ENCODE results near the gene STX16.
A peak's percentile ranks its signal among the peaks of the same experiment; 100 is the strongest.

STX16 gene

DNA sequence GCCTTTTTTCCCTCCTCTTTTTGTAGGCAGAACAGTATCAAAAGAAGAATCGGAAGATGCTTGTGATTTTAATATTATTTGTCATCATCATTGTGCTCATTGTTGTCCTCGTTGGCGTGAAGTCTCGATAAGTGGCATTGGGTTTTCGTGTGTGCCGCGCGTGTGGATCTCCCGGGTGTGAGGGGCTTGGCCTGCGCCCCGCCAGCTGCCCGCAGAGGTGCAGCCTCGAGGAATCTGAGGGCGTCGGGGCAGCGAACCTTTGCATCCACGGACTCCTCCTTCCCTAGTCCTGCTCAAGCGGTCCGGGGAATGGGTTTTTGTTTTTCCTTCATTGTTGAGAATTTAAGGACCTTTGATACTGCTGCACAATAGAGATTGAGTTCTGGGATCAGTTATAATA, 25.1 kb downstream of the STX16 start:
- DNase-seq (ENCODE audit: low spot score) = no peak

DNA sequence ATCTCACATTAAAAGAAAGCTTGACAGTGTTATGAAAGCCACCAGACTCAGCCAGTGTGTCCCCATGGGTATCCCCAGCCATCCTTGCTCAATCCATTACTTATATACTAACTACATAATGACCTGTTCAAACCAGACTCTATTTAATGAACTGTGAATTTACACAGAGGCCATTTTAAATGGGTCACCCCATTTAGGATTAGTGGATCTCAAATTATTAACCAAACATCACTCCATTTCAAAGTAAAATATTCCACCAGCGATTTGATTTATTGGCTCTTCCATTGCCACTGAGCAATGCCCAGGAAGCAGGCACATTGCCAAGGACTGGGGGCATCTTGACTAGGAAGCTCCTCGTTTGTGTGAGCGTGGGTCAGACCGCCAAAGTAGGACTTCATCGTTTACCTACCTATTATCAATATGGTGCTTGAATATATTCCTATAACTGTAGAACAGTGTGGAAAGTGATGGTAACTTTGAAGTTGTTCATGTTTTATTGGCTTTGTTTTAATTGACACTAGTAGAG, 26.1 kb downstream of the STX16 start:
- no peak for DNase-seq (ENCODE audit: low spot score)

DNA sequence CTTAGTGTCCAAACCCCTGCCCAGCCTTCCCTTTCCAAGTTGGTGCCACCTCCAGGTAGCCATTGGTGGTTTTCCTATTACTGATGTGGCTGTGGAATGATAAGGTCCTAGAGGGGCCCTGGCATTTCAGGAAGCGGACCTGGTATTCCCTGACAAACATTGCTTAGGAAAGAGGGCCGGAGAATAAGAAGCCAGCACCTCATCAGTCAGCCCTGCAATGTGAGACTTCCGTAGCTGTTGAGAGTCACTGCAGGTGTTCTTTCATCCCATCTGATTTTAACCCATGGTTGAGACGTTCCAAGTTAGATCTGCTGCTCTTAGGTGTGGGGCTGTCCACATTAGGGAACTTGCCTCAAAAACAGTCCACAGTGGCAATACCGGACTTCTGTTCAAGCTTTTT, 26.7 kb downstream of the STX16 start:
- DNase-seq (ENCODE audit: low spot score) = no peak

DNA sequence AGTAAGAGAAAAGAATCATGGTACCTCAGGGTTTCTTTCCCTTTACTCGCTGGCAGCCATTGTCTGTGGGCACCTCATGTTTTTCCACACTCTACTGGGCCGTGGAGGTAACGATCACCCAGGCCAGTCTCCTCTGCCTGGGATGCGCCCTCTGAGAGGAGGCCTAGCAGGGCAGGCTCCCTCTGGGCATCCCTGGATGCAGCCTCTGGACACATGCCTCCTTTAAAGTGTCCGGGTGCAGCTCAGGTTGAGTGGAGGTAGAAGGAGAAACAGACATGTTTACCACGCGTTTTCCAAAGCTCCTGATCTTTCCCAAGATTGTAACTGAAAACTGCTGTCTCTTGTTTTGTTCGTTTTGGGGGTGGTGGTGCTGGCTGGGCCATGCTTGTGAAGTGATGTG, 27.7 kb downstream of the STX16 start:
- DNase-seq (ENCODE audit: low spot score) = no peak

DNA sequence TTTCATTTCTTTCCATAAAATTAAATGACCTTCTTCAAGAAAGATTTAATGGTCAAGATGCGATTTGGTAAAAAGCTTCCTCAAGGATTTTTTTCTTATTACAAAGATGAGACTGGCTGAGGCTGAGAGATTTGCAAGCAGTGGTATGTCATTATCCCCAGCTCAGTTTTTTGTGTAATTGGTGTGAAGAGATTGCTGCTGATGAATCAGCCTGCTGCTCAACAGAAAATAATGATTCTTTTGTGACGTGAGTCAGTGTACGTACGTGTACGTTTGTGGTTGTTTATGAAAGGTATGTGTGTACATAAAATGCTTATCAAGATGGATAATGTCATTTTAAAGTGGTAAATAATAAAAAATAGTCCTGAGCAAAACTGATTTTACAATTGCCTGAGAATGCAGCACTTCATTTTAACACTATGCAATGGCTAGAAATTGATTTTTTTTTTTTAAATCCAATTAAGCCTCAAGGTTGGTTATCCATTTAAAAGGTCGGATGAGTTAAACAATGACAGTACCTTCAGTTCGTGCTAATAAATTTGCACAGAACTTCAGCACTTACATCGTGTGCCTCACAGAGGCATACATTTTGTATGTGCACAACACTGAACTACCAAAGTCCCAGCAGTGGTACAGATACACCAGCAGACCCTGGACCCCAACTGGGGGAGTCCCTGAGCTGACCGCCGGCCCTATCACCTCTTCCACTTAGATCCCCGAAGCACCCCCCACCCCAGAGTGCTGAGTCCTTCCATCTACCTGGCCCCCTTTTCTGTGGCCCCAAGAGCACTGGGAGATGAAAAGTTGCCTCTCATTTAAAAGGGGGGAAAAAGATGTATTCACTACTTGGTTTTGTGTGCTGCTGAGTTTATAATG, 31.8 kb downstream of the STX16 start:
- DNase-seq (ENCODE audit: low spot score) = no peak

DNA sequence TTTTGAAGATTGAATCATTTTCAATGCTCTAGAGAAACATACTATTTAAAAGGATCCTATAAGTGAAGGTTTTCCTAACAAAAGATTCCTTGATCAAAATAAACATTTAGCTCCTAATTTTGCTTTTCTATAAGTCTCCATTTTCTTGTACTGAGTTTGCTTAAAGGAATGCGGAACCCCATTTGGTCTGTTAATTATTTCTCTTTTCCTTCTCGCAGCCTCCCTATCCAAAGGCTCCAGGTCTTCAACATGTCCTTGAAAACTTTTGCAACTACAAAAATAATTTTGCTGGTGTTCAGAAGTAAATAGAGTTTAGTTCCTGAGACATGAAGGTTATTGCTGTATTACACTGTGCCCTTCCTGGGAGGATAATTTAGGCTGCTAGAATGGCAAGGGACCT, 33.2 kb downstream of the STX16 start:
- DNase-seq (ENCODE audit: low spot score) = no peak

DNA sequence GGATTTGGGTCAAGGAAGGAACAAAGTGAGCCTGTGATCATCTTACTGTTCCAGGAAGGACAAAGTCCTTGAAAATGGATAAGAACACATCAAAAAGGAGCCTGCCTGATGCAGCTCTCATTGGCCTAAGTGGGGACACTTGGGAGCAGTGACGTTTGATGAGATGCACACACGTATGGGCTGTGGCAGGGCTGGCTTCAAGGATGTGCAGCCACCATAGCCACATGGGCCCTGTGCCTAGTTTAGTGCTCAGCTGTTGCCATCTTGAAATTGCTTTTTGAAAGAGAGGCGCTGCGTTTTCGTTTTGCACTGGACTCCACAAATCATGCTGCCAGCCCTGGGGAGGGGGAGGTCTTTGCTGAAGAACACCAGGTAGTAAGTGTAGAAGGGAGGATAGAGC, 34.9 kb downstream of the STX16 start:
- DNase-seq (ENCODE audit: low spot score) = no peak

DNA sequence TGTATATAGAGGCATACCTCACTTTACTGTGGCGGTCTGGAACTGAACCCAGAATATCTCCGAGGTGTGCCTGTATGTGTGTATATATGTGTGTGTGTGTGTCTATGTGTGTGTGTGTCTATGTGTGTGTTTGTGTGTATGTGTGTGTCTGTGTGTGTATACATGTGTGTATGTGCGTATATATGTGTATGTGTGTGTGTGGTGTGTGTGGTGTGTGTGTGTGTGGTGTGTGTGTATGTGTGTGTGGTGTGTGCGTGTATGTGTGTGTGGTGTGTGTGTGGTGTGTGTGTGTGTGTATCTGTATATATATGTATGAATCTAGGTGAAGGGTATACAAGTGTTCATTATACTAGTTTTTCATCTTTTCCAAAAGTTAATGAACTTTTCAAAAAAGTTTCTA, 37.3 kb downstream of the STX16 start:
- DNase-seq (ENCODE audit: low spot score) = no peak

DNA sequence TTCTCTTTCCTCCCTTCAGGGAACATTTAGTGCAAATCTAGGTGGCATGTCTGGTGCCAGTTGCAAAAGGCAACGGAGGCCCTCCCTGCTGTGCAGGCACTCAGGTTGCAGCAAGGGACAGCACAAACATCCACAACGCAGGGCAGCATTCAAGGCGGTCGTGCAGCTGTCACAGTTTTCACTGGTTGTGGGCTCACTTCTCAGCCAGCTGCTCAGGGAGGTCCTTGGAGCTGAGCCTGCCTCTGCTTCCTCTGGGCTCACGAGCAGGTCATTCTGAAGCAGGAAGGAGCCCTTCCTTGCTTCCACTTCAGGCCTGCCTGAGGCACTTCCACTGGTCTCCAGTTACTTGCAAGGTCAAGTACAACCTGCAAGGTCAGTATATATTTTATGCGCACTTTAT, 37.8 kb downstream of the STX16 start:
- DNase-seq (ENCODE audit: low spot score) = no peak

DNA sequence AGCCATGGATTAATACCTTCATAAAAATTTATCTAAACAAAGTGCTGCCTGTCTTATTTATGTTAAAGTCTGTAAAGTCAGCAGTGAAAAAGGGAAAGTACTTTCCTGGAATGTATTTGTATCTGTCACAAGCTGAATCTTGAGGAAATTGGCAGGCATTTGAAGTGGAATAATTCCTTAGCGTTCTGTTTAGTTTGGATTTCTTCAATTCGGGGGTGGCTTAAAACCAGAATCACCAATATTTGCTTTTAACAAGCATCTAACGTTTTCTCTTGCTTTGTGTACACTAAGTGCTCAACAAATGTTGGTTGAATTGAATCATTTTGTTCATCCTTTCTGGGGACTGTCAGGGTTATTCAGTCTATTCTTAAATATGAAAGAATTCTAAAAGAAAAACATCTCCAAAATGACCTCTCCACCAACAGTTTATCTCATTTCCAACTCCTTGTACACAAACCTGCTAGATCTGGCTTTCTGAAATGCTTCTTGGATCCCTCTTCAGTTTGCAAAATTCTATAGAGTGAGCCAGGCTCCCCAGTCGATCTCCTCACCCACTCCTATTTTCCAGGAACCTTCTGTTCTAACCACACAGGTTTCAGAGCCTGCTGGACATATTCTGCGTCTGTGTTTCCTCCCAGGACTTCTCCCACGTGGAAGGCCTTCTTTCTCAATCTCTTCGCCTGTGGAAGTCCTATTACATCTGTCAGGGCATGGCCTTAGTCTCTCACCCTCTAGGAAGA, 39.5 kb downstream of the STX16 start:
- DNase-seq (ENCODE audit: low spot score) = no peak

DNA sequence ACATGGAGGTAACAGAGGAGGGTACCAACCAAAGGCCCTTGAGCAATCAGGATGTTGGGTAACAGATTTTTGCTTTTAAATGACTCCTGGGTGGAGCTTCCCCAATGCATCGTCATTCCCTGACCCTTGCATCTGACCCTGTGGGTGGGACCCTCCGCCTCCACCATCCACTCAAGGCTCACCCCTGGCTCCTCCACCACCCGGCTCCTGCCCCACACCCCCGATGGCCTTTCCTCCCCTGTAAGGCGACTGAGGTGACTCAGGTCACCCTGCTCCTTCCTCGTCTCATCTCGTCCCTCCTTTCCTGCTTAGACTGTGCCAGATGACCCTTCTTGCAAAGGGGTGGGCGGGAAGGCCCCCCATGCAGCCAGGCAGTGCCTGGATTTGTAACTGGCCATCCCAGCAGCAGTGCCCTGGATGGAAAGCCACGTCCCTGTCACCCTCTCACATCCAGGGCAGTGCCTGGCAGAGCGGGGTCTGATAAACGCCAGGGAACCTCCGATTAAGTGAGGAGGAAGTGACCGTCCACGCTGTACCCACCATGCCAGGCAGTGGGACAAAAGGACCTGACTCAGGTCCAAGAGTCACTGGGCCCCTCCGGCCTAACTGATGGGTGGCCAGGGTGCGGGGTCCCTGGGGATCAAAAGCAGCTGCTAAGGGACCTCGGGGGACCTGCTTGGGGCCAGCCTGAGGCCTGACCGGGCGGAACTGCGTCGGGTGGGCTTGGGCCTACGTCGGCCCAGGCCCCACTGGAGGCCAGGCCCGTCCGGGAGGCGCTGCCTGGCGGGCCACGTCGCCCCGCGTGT, 40.9 kb downstream of the STX16 start:
- DNase-seq (ENCODE audit: low spot score) = no peak

DNA sequence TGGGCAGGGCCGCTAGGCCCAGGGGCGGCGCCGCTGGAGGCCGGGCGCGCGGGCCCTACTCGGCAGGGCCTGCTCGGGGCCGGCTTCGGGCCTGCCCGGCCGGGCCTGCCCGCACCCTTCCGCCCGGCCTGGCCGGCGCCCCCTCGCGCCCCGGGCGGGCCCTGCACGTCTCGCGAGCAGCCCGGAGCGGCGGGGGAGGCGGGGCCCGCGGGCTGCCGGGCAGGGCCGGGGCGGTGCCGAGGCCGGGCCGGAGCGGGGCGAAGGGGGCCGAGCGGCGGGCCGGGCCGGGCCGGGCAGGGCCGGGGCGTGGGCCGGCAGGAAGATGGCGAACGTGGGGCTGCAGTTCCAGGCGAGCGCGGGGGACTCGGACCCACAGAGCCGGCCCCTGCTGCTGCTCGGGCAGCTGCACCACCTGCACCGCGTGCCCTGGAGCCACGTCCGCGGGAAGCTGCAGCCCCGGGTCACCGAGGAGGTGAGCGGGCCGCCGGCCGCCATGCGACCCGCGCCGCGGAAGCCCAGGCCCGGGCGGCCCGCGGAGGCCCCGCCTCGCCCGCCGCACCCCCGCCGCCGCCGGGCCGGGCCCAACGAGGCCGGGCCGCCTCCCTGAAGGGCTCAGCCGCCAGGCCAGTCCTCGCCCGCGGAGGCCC, 41.6 kb downstream of the STX16 start, which contains the start of gene NPEPL1:
Gene NPEPL1, plus strand, starts transcription at position 222 of the 647 bp plus-strand sequence. Its CDS starts 101 bp downstream, at position 323.
- DNase-seq (ENCODE audit: low spot score) = peak; percentile 56

DNA sequence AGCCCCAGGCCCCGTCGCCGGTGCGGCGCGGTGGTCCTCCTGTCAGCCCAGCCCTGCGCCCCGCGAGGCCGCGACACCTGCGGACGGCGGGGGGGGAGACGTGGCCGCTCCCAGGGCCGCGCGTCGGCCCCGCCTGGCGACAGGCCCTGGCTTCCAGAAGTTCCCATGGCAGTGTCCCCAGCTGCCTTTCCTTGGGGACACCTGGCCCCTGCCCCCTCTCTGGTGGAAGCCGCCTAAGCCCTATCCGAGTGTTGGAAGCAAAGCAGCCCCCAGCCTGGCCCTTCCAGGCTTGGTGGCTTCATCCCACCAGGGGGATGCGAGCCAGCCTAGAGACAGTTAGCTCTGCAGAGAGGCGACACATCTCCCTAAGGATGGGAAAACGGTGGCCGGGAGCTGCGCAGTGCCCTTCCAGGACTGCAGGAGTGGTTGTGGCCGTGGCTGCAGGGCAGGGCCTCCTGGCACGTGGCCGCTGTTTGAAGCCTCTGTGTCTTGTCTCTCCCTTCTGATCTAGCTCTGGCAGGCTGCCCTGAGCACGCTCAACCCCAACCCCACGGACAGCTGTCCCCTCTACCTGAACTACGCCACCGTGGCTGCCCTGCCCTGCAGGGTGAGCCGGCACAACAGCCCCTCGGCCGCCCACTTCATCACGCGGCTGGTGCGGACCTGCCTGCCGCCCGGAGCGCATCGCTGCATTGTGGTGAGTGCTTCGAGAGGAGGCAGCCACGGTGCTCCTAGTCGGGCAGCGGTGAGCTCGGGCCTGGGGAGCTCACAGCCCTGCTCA, 42.3 kb downstream of the STX16 start:
- DNase-seq (ENCODE audit: low spot score) = no peak

DNA sequence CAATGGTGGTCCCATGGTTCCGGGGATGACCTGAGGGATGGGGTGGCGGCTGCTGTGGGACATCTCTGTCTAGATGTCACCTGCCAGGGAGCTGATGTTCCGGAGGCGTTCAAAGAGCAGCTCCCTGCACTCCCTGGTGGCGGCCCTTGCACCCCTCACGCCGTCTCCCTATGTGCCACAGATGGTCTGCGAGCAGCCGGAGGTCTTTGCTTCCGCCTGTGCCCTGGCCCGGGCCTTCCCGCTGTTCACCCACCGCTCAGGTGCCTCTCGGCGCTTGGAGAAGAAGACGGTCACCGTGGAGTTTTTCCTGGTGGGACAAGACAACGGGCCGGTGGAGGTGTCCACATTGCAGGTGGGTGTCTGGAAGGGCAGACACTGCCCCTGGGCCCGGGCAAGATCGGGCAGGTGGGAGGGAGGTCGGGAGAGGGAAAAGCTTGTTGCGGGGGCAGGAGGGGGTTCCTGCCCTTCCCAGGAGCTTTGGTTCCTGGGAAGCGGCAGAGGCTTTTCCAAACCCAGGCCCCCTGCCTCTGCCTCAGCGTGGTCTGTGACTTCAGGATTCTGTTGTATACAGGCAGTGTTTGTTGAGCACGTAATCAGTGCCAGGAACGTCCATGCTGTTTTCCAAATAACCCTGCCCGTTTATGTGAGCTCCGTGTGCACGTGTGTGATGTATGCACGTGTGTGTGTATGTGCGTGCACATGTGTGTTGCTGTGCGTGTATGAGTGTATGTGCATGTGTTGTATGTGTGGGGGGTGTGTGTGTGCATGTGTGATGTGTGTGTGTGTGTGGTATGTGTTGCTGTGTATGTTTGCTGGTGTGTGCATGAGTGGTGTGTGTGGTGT, 43.4 kb downstream of the STX16 start:
- no peak for DNase-seq (ENCODE audit: low spot score)

DNA sequence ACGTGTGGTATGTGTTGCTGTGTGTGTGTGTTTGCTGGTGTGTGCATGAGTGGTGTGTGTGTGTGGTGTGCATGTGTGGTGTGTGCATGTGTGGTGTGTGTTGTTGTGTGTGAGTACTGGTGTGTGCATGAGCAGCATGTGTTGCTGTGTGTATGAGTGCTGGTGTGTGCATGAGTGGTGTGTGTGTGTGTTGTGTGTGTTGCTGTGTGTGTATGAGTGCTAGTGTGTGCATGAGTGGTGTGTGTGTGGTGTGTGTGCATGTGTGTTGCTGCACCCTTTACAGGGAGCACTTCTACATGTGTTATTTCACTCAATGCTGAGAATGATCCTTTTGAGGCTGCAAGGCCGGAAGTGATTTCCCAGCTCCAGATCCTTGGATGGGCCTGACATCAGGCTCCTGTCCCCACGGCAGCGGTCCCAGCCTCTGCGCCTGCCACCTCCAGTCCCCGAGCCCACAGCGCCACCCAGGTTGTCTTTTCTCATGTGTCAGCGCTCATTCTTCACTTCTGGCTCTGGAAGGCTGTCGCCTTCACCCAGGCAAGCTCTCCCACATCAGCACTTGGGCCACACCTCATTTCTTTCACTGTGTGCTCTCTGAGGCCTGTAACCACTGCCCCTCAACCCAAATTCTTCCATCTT, 44.1 kb downstream of the STX16 start:
- DNase-seq (ENCODE audit: low spot score) = no peak

DNA sequence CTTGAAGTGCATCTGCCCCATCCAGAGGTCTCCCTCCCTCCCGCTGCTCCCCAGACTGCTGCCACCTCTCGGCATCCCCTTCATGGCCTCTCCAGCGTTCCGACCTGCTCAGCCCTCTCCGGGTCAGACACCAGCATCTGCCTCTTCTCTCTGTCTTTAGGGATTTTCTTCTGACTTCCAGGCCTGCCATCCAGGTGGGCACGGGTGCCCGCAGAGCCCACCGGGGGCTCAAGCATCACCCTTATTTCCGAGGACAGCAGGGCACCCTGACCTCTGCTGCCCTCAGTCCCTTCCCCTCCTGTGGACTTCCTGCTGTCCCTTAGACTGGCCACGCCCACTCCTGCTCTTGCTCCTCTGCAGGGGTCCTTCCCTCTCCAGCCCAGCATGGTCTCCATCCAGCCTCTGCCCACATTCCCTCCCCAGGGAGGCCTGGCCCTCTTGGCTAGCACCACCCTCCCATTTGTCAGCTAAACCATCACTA, 44.9 kb downstream of the STX16 start:
- no peak for DNase-seq (ENCODE audit: low spot score)

DNA sequence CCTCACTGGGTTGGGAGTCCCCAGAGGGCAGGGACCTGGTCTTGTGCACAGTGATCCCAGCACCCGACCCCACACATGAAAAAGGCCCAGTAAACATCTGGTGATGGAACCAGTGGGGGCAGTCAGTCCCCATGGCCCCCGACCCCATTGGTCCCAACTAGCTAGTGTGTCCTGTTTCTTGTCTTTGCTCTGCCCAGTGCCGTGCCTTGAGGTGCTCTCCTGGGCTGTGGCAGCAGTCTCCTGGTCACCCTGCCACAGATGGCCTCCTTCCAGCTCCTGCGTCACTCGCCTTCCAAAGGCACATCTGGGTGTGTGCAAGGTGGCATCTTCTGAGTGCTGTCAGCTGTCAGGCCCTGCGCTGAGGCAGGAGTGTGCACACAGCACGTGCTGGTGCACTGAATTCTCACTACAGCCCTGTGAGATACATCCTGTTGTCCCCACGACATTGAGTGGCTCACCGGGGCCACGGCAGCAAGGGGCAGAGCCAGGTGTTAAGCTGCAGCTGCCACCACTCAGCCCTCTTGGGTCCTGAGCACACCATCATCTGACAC, 45.4 kb downstream of the STX16 start:
- no peak for DNase-seq (ENCODE audit: low spot score)

DNA sequence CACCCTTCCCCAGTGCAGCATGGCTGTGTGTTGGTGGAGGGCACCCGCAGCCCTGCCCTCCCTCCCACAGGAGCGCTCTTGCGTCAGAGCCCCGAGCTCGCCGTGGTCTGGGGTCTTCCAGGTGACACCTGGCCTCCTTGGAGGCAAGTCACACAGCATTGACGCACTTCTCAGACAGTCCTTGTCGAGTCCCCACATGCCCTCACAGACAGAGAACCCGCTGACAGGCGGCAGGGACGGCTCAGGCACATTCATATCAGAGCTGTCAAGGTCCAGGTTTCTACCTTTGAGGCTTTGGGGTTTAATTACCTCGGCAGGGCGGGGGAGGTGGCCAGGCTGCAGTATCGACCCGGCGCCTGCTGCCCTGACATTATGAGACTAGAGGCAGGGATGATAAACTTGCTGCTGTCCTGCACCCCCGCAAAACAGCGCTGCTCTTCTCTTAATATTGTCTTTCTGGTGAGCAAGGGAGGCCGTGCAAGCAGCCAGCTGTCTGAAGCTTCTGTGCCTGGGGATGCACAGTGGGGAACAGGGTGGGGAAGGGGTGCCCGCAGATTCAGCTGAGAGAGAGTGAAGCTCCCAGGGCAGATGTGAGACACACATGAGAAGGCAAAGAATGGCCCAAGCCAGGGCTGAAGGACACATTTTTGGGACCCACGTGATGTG, 46.3 kb downstream of the STX16 start:
- no peak for DNase-seq (ENCODE audit: low spot score)

All from CD4-positive, alpha-beta T cell treated with Interleukin-6 at 100 ng/mL for 8 hours (primary cell).